Measurements from ENCODE around the gene CDH4.

The CDH4 gene

DNA sequence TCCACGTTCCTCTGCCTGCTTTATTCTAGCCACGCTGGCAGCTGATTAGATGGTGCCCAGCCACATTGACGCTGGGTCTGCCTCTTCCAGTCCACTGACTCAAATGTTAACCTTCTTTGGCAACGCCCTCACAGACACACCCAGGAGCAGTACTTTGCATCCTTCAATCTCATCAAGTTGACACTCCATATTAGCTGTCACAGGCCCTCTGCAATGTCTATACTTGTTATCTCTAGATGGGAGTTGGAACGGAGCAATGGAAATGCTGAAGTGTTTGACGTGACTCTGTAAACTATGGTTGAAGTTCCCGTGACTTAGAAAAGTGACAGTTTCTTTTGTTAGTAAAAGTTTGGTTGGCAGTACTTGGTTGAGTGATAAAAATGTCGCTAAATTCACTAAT lies 291.0 kb downstream of the CDH4 start:
- TF ChIP-seq CREB1 (IDR thresholded peaks at IDR 0.05; ENCODE audit: low read depth) (no peak), TCF12 (IDR thresholded peaks at IDR 0.05; ENCODE audit: low read depth) (no peak)

DNA sequence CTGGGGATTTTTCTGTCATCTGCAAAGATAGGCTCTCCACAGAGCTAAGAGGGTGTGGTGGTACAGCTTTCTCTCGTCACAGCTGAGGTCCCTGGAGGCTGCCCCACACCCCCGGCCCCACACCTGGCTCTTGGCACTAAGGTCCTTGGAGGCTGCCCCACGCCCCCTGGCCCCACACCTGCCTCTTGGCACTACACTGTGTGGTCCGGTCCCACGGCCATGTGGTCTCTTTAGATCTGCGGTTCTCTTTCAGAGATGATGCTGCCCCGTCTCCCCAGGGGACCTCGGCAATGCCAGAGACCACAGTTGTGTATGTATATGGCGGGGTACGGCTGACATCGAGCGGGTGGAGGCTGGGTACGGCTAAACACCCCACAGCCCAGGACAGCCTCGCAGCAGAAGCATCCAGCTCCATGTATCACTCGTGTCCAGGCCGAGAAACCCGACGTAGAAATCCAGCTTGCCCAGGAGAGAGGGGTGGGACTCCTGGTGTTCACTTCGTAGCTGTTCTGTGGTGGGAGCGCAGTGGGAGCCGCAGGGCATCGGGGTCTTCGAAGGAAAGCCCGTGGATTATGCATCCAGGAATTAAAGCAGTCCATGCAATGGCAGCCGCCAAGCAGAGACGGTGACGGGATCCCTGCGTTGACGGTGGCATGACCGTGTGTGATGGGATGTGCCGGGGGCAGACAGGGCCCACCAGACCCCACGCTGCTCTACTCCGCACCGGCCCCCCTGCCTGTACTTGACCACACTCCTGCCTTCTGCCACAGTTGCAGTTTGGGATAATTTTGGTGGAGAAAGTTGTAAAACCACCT lies 292.1 kb downstream of the CDH4 start:
- no peak for TF ChIP-seq CREB1 (IDR thresholded peaks at IDR 0.05; ENCODE audit: low read depth)

DNA sequence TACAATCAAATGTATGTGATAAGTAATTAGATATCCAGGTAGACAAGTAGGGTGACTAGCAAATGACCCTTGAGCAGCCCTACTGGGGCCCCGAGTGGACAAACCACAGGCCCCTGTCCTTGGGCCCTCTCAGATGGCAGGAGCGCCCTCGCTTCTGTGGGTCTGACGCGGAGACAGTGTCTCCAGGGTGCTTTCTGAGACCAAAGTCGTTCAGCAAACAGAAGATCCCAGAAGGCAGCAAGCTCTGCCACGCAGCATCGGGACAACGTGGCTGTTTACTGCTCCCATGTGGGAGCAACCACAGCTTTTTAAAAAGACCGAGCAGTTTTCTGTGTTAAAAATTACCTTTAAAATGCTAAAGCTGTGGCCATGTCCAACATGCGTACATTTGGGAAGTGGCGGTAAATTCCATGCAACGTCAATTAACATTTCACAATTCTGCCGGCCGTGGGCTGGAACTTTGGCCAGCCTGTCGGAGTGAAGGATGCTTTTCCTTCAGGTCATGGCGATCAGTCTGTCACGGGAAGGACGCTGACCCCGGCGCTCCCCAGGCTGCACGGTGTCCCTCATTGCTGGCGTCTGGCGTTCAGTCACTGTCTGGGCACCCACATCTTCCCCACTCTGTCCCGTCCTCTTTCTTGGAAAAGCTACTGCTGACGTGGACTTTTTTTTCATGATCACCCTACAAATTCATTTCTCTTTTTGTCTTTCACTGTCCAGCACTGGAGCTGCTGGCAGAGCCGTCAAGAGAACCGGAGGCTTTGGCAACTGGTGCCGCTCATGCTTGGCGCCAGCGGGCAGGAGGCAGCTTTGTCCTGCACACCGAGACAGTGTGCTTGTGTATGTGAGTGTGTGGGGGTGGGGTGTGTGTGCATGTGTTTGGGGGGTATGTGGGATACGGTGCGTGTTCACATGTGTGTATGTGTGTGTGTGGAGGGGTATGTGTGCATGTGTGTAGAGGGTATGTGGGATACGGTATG lies 293.1 kb downstream of the CDH4 start:
- no peak for TF ChIP-seq ZBTB7A (IDR thresholded peaks at IDR 0.05; ENCODE audit: low read depth)
- TF ChIP-seq TAF1 (IDR thresholded peaks at IDR 0.05; ENCODE audit: low read depth), result no peak
- TF ChIP-seq EP300 (IDR thresholded peaks at IDR 0.05; ENCODE audit: borderline replicate concordance), result no peak
- no peak for TF ChIP-seq FOXM1 (IDR thresholded peaks at IDR 0.05; ENCODE audit: borderline replicate concordance, low read depth)
- TF ChIP-seq YY1 (IDR thresholded peaks at IDR 0.05; ENCODE audit: low read depth), result no peak
- no peak for TF ChIP-seq CREB1 (IDR thresholded peaks at IDR 0.05; ENCODE audit: low read depth)
- TF ChIP-seq, protein P1, sequence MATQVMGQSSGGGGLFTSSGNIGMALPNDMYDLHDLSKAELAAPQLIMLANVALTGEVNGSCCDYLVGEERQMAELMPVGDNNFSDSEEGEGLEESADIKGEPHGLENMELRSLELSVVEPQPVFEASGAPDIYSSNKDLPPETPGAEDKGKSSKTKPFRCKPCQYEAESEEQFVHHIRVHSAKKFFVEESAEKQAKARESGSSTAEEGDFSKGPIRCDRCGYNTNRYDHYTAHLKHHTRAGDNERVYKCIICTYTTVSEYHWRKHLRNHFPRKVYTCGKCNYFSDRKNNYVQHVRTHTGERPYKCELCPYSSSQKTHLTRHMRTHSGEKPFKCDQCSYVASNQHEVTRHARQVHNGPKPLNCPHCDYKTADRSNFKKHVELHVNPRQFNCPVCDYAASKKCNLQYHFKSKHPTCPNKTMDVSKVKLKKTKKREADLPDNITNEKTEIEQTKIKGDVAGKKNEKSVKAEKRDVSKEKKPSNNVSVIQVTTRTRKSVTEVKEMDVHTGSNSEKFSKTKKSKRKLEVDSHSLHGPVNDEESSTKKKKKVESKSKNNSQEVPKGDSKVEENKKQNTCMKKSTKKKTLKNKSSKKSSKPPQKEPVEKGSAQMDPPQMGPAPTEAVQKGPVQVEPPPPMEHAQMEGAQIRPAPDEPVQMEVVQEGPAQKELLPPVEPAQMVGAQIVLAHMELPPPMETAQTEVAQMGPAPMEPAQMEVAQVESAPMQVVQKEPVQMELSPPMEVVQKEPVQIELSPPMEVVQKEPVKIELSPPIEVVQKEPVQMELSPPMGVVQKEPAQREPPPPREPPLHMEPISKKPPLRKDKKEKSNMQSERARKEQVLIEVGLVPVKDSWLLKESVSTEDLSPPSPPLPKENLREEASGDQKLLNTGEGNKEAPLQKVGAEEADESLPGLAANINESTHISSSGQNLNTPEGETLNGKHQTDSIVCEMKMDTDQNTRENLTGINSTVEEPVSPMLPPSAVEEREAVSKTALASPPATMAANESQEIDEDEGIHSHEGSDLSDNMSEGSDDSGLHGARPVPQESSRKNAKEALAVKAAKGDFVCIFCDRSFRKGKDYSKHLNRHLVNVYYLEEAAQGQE (IDR thresholded peaks at IDR 0.05; ENCODE audit: low read depth), result no peak
- no peak for TF ChIP-seq RAD21 (IDR thresholded peaks at IDR 0.05; ENCODE audit: low read depth)
- no peak for TF ChIP-seq TEAD4 (IDR thresholded peaks at IDR 0.05)
- no peak for TF ChIP-seq EGR1 (IDR thresholded peaks at IDR 0.05)
- no peak for TF ChIP-seq NFIC (IDR thresholded peaks at IDR 0.05)
- no peak for TF ChIP-seq TCF12 (IDR thresholded peaks at IDR 0.05; ENCODE audit: low read depth)
- TF ChIP-seq, protein P2, sequence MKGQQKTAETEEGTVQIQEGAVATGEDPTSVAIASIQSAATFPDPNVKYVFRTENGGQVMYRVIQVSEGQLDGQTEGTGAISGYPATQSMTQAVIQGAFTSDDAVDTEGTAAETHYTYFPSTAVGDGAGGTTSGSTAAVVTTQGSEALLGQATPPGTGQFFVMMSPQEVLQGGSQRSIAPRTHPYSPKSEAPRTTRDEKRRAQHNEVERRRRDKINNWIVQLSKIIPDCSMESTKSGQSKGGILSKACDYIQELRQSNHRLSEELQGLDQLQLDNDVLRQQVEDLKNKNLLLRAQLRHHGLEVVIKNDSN (IDR thresholded peaks at IDR 0.05), result no peak
- no peak for TF ChIP-seq CEBPB (IDR thresholded peaks at IDR 0.05)
- TF ChIP-seq, protein P3, sequence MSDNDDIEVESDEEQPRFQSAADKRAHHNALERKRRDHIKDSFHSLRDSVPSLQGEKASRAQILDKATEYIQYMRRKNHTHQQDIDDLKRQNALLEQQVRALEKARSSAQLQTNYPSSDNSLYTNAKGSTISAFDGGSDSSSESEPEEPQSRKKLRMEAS (IDR thresholded peaks at IDR 0.05), result no peak

DNA sequence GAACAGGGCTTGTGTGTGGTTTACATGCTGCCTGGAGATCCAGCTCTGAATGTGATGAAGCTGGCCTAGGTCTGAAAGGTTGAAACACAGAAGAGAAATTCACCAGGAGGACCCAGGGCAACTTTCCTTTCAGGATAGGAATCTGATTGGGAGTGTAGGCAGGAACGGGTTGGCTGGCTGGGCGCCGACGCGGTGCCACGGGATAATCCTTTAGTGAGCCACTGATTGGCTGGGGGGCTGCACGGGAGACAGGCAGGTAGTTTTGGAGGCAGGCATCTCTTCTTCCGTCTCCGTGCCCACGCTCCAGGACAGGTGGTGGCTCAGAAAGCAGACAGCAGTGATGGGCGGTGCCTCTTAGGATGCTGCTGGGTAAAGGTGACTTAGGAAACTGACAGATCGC lies 294.6 kb downstream of the CDH4 start:
- TF ChIP-seq YY1 (IDR thresholded peaks at IDR 0.05; ENCODE audit: low read depth) (no peak), TEAD4 (IDR thresholded peaks at IDR 0.05) (no peak), RAD21 (IDR thresholded peaks at IDR 0.05; ENCODE audit: low read depth) (no peak)
- TF ChIP-seq, protein P3 (IDR thresholded peaks at IDR 0.05), result no peak

DNA sequence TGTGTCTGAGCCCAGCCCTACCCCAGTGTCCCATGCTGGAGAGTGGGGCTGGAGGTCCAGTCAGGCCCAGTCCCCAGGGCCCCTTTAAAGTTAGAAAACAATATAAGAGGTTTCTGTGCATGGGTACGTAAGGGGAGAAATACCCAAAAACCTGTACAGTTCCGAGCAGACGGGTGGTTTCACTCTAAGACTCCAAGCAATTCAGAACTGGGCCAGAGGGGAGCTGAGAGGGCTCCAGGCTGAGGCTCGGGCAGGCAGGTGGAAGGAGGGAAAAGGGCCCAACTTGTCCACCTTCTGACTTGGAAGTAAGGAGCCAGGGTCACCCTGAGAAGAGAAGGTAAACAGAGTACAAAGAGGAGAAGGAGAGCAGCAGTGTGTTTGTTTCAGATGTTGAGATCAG lies 296.0 kb downstream of the CDH4 start:
- TF ChIP-seq TAF1 (IDR thresholded peaks at IDR 0.05; ENCODE audit: low read depth) (no peak), YY1 (IDR thresholded peaks at IDR 0.05; ENCODE audit: low read depth) (no peak), NFIC (IDR thresholded peaks at IDR 0.05) (no peak), TEAD4 (IDR thresholded peaks at IDR 0.05) (no peak), FOXM1 (IDR thresholded peaks at IDR 0.05; ENCODE audit: borderline replicate concordance, low read depth) (no peak), RAD21 (IDR thresholded peaks at IDR 0.05; ENCODE audit: low read depth) (no peak), EP300 (IDR thresholded peaks at IDR 0.05; ENCODE audit: borderline replicate concordance) (no peak), CREB1 (IDR thresholded peaks at IDR 0.05; ENCODE audit: low read depth) (no peak), TCF12 (IDR thresholded peaks at IDR 0.05; ENCODE audit: low read depth) (no peak), CEBPB (IDR thresholded peaks at IDR 0.05) (no peak)
- TF ChIP-seq, protein P3 (IDR thresholded peaks at IDR 0.05), result no peak
- TF ChIP-seq, protein P2 (IDR thresholded peaks at IDR 0.05), result no peak
- TF ChIP-seq, protein P1 (IDR thresholded peaks at IDR 0.05; ENCODE audit: low read depth), result no peak

All from Ishikawa (cell line).